Vagina (tissue), 2 donors: ENCODE measurements around the gene LSM14A.

Experiments used
- CTCF ChIP-seq, 3 experiments: fragments of 450-650 bp in 2 of 3; fragments of 200-600 bp in 1 of 3; sonication (generic) in 1 of 3; IDR thresholded peaks; one replicate each; pipeline ENCODE4 v1.5.1; 2017 to 2019; ENCODE audit warnings: antibody characterized with exemption in 3 of 3, mild to moderate bottlenecking in 2 of 3, moderate library complexity in 2 of 3
- POLR2A ChIP-seq, 2 donors: fragments of 450-650 bp; IDR thresholded peaks; one replicate each; pipeline ENCODE4 v1.6.1; 2017; ENCODE audit warnings: antibody characterized with exemption in 2 of 2, mild to moderate bottlenecking in 2 of 2, moderate library complexity in 2 of 2

GRCh38 chr19:34254046-34254697 is 81.9 kb downstream of the LSM14A start, which contains the start of gene GARRE1:
- TF ChIP-seq POLR2A (IDR thresholded peaks at IDR 0.05), result peak in 1 of 2 donors; percentile 54
- TF ChIP-seq CTCF (IDR thresholded peaks at IDR 0.05), result no peak
